Vagina (tissue), 2 donors: Measurements from ENCODE around the gene MAST2. TPM values are rescaled to one million over a fixed set of nuclear protein-coding genes. Genes with fewer than 3 reads are reported as not detected.

Experiments used
- DNase-seq, 2 donors: peaks; one replicate each; pipeline ENCODE4 v3.0.0-alpha.2; 2017; ENCODE audit errors: extremely low spot score in 2 of 2
- H3K27ac ChIP-seq: fragments of 200-600 bp; sonication (generic); one replicate; pipeline ENCODE4 v1.5.1; 2019
- H3K27me3 ChIP-seq: fragments of 200-600 bp; sonication (generic); one replicate; pipeline ENCODE4 v1.5.1; 2019
- H3K36me3 ChIP-seq, 2 donors: fragments of 200-600 bp; sonication (generic); one replicate each; pipeline ENCODE4 v1.5.1; 2017 to 2019
- H3K4me1 ChIP-seq: fragments of 200-600 bp; sonication (generic); one replicate; pipeline ENCODE4 v1.5.1; 2019
- H3K4me3 ChIP-seq, 2 donors: fragments of 200-600 bp; sonication (generic); 1 replicate in 1 of 2; 2 replicates in 1 of 2; pipeline ENCODE4 v1.5.1; 2016 to 2019
- H3K9me3 ChIP-seq: fragments of 200-600 bp; sonication (generic); one replicate; pipeline ENCODE4 v1.5.1; 2019
- POLR2A ChIP-seq, 2 donors: fragments of 450-650 bp; IDR thresholded peaks; one replicate each; pipeline ENCODE4 v1.6.1; 2017; ENCODE audit warnings: antibody characterized with exemption in 2 of 2, mild to moderate bottlenecking in 2 of 2, moderate library complexity in 2 of 2
- POLR2AphosphoS5 ChIP-seq, 2 donors: sonication (generic); formaldehyde crosslinking; IDR thresholded peaks; one replicate each; pipeline ENCODE4 v1.9.0; 2017; ENCODE audit warnings: antibody characterized with exemption in 2 of 2, mild to moderate bottlenecking in 2 of 2, low read depth in 1 of 2; ENCODE audit not compliant: insufficient read depth in 1 of 2
- intact Hi-C: fragments of 100-400 bp; cut with DNase I; formaldehyde crosslinking; loops from one replicate; pipeline ENCODE4 v1.15.1; 2023
- total RNA-seq: library from RNA; depleted of rRNA; stranded (reverse); fragments of >200 nt; gene quantifications from one replicate; pipeline ENCODE4 v1.2.3, GENCODE V29; 2016
- TF ChIP-seq, protein P1 (sequence below), 3 experiments: fragments of 450-650 bp in 2 of 3; fragments of 200-600 bp in 1 of 3; sonication (generic) in 1 of 3; IDR thresholded peaks; one replicate each; pipeline ENCODE4 v1.5.1; 2017 to 2019; ENCODE audit warnings: antibody characterized with exemption in 3 of 3, mild to moderate bottlenecking in 2 of 3, moderate library complexity in 2 of 3

The MAST2 gene
- total RNA-seq, 1 donor from 2014 or later: 28.2 TPM

DNA sequence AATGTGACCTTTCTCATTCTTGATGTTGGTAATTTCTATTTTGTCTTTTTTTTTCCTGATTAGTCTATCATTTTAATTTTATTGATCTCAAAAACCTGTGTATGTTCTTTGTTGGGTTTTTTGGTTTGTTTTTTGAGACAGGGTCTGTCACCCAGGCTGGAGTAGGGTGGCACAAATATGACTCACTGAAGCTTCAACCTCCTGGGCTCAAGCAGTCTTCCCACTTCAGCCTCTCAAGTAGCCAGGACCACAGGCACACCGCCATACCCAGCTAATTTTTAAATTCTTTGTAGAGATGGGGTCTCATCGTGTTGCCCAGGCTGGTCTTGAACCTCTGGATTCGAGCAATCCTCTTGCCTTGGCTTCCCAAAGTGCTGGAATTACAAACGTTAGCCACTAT is 183.8 kb downstream of the MAST2 start:
- intact Hi-C loops: no loop called here
- H3K4me3 ChIP-seq: no peak overlapping the region
- TF ChIP-seq, protein P1, sequence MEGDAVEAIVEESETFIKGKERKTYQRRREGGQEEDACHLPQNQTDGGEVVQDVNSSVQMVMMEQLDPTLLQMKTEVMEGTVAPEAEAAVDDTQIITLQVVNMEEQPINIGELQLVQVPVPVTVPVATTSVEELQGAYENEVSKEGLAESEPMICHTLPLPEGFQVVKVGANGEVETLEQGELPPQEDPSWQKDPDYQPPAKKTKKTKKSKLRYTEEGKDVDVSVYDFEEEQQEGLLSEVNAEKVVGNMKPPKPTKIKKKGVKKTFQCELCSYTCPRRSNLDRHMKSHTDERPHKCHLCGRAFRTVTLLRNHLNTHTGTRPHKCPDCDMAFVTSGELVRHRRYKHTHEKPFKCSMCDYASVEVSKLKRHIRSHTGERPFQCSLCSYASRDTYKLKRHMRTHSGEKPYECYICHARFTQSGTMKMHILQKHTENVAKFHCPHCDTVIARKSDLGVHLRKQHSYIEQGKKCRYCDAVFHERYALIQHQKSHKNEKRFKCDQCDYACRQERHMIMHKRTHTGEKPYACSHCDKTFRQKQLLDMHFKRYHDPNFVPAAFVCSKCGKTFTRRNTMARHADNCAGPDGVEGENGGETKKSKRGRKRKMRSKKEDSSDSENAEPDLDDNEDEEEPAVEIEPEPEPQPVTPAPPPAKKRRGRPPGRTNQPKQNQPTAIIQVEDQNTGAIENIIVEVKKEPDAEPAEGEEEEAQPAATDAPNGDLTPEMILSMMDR (IDR thresholded peaks at IDR 0.05): no peak
- no peak for TF ChIP-seq POLR2A (IDR thresholded peaks at IDR 0.05)
- TF ChIP-seq POLR2AphosphoS5 (IDR thresholded peaks at IDR 0.05; ENCODE audit: insufficient read depth in 1 of 2, low read depth in 1 of 2): no peak
- no peaks in the 10 kb centered on the region for H3K4me1 ChIP-seq
- no peaks in the 10 kb centered on the region for H3K9me3 ChIP-seq
- no peaks in the 10 kb centered on the region for H3K27me3 ChIP-seq
- no peaks in the 10 kb centered on the region for H3K36me3 ChIP-seq
- H3K27ac ChIP-seq: no peak overlapping the region
- no peak for DNase-seq

DNA sequence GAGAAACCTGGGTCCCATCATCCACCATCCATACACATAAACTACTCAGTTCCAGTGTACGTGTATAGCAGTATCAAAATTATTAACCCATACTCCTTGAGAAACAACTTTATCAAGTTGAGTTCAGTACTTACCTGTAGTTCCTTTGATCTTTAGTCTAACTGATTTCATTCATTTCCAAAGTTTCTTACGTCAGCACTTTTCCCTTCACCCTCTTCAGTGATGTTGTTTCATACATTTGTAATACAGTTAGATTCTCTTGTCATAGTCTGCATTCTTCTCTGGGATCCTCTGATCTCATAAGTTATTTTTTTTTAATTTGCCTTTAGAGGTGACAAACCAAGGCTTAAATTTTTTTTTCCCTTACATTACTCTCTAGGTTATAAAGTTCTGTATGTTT is 185.8 kb downstream of the MAST2 start:
- no peaks in the 10 kb centered on the region for H3K36me3 ChIP-seq
- no peak for DNase-seq
- TF ChIP-seq, protein P1 (IDR thresholded peaks at IDR 0.05): no peak
- TF ChIP-seq POLR2AphosphoS5 (IDR thresholded peaks at IDR 0.05; ENCODE audit: insufficient read depth in 1 of 2, low read depth in 1 of 2) (no peak), POLR2A (IDR thresholded peaks at IDR 0.05) (no peak)

DNA sequence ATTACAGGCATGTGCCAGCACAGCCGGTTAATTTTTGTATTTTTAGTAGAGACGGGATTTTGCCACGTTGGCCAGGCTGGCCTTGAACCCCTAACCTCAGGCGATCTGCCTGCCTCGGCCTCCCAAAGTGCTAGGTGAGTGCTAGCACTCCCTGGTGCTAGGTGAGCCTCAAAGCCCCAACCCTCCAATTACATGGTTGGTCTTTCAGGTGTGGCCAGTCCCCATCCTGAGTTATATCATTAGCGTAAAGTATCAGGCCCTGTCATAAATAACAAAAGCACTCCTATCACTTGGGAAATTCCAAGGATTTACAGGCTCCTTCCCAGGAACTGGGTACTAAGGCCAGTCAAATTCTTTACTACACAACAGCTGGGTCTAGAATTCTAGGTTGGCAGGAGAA is 191.0 kb downstream of the MAST2 start:
- no peak overlapping the region for H3K4me3 ChIP-seq
- intact Hi-C loops: no loop called here

More for the DNA sequence above, 185.8 kb downstream of the MAST2 start:
- H3K4me1 ChIP-seq: no peaks in the 10 kb centered on the region
- intact Hi-C loops: no loop called here
- no peaks in the 10 kb centered on the region for H3K9me3 ChIP-seq
- H3K27ac ChIP-seq: no peak overlapping the region
- H3K4me3 ChIP-seq: no peak overlapping the region
- no peaks in the 10 kb centered on the region for H3K27me3 ChIP-seq

GRCh38 chr1:45995298-45995697 is 191.9 kb downstream of the MAST2 start:
- Histone ChIP-seq H3K27ac (no peak overlapping the region), H3K4me1 (no peaks in the 10 kb centered on the region), H3K27me3 (no peaks in the 10 kb centered on the region), H3K36me3 (no peaks in the 10 kb centered on the region), H3K9me3 (no peaks in the 10 kb centered on the region), H3K4me3 (no peak overlapping the region)
- intact Hi-C loops: no loop called here
- TF ChIP-seq POLR2A (IDR thresholded peaks at IDR 0.05) (no peak), POLR2AphosphoS5 (IDR thresholded peaks at IDR 0.05; ENCODE audit: insufficient read depth in 1 of 2, low read depth in 1 of 2) (no peak)
- TF ChIP-seq, protein P1 (IDR thresholded peaks at IDR 0.05): no peak
- no peak for DNase-seq

More for the DNA sequence above, 191.0 kb downstream of the MAST2 start:
- no peaks in the 10 kb centered on the region for H3K4me1 ChIP-seq
- no peaks in the 10 kb centered on the region for H3K36me3 ChIP-seq
- no peak overlapping the region for H3K27ac ChIP-seq
- TF ChIP-seq, protein P1 (IDR thresholded peaks at IDR 0.05): no peak
- TF ChIP-seq POLR2AphosphoS5 (IDR thresholded peaks at IDR 0.05; ENCODE audit: insufficient read depth in 1 of 2, low read depth in 1 of 2) (no peak), POLR2A (IDR thresholded peaks at IDR 0.05) (no peak)
- no peaks in the 10 kb centered on the region for H3K27me3 ChIP-seq
- DNase-seq: no peak
- no peaks in the 10 kb centered on the region for H3K9me3 ChIP-seq

GRCh38 chr1:45998020-45998617 is 194.7 kb downstream of the MAST2 start:
- Histone ChIP-seq H3K27me3 (no peaks in the 10 kb centered on the region), H3K4me3 (no peak overlapping the region), H3K4me1 (no peaks in the 10 kb centered on the region), H3K36me3 (no peaks in the 10 kb centered on the region), H3K9me3 (no peaks in the 10 kb centered on the region), H3K27ac (no peak overlapping the region)
- intact Hi-C loops: no loop called here
- TF ChIP-seq POLR2A (IDR thresholded peaks at IDR 0.05) (no peak), POLR2AphosphoS5 (IDR thresholded peaks at IDR 0.05; ENCODE audit: insufficient read depth in 1 of 2, low read depth in 1 of 2) (no peak)
- TF ChIP-seq, protein P1 (IDR thresholded peaks at IDR 0.05): no peak
- no peak for DNase-seq
